Tibial artery (tissue), 4 donors: ENCODE data around the gene NEK11.

Source experiments
- DNase-seq, 2 donors: peaks; one replicate each; pipeline ENCODE4 v3.0.0-alpha.2; 2019
- H3K27ac ChIP-seq, 2 donors: fragments of 200-600 bp; sonication (generic) in 1 of 2; 1 replicate in 1 of 2; 2 replicates in 1 of 2; pipeline ENCODE4 v1.5.1; 2018 to 2019; ENCODE audit warnings: mild to moderate bottlenecking in 1 of 2
- H3K27me3 ChIP-seq, 2 donors: fragments of 200-600 bp; sonication (generic) in 1 of 2; one replicate each; pipeline versions ENCODE4 v1.5.1 to v1.6.0; 2016 to 2019
- H3K36me3 ChIP-seq, 3 donors: fragments of 200-600 bp; sonication (generic) in 2 of 3; one replicate each; pipeline ENCODE4 v1.5.1; 2016 to 2019; ENCODE audit warnings: mild to moderate bottlenecking in 2 of 3
- H3K4me1 ChIP-seq, 4 donors: fragments of 200-600 bp; sonication (generic) in 2 of 4; 1 replicate in 3 of 4; 2 replicates in 1 of 4; pipeline ENCODE4 v1.5.1; 2016 to 2019
- H3K4me3 ChIP-seq, 2 donors: fragments of 200-600 bp; sonication (generic) in 1 of 2; 1 replicate in 1 of 2; 2 replicates in 1 of 2; pipeline ENCODE4 v1.5.1; 2018 to 2019; ENCODE audit warnings: mild to moderate bottlenecking in 2 of 2
- H3K9me3 ChIP-seq, 3 donors: fragments of 200-600 bp; sonication (generic) in 1 of 3; one replicate each; pipeline ENCODE4 v1.5.1; 2016 to 2019
- CTCF ChIP-seq, 2 experiments: fragments of 200-600 bp in 1 of 2; fragments of 450-650 bp in 1 of 2; IDR thresholded peaks; one replicate each; pipeline ENCODE4 v1.5.1; 2017 to 2019; ENCODE audit warnings: antibody characterized with exemption in 2 of 2, mild to moderate bottlenecking in 1 of 2, moderate library complexity in 1 of 2
- intact Hi-C: fragments of 100-400 bp; cut with DNase I; formaldehyde crosslinking; loops from one replicate; pipeline ENCODE4 v1.15.0; 2023; ENCODE audit warnings: low total_unique reads

The NEK11 gene

GRCh38 chr3:131162516-131162915 is 135.8 kb downstream of the NEK11 start:
- DNase-seq, result no peak
- Histone ChIP-seq H3K4me3 (no peak overlapping the region), H3K36me3 (no peaks in the 10 kb centered on the region), H3K4me1 (no peaks in the 10 kb centered on the region), H3K27ac (no peak overlapping the region), H3K27me3 (no peaks in the 10 kb centered on the region), H3K9me3 (no peaks in the 10 kb centered on the region)
- intact Hi-C loops, result no loop called here
- TF ChIP-seq CTCF (IDR thresholded peaks at IDR 0.05), result no peak

- no peak for TF ChIP-seq CTCF (IDR thresholded peaks at IDR 0.05)
- Histone ChIP-seq H3K36me3 (peaks cover 0 to 5% (median 0%) of the 10 kb centered on the region in 3 donors), H3K27me3 (no peaks in the 10 kb centered on the region), H3K27ac (no peak overlapping the region), H3K9me3 (no peaks in the 10 kb centered on the region), H3K4me1 (no peaks in the 10 kb centered on the region), H3K4me3 (no peak overlapping the region)
- intact Hi-C loops, result no loop called here
- no peak for DNase-seq
Measured at GRCh38 chr3:131167867-131168266, 141.2 kb downstream of the NEK11 start.

- TF ChIP-seq CTCF (IDR thresholded peaks at IDR 0.05), result no peak
- H3K36me3 ChIP-seq, result peaks cover 0 to 5% (median 0%) of the 10 kb centered on the region in 3 donors
- intact Hi-C loops, result no loop called here
- no peak overlapping the region for H3K4me3 ChIP-seq
- DNase-seq, result no peak
- no peaks in the 10 kb centered on the region for H3K4me1 ChIP-seq
- H3K9me3 ChIP-seq, result no peaks in the 10 kb centered on the region
- no peaks in the 10 kb centered on the region for H3K27me3 ChIP-seq
- no peak overlapping the region for H3K27ac ChIP-seq
Measured at GRCh38 chr3:131169331-131169730, 142.7 kb downstream of the NEK11 start.

- no peaks in the 10 kb centered on the region for H3K4me1 ChIP-seq
- peaks cover under 1 to 5% (median 3%) of the 10 kb centered on the region in 3 donors for H3K36me3 ChIP-seq
- H3K4me3 ChIP-seq, result no peak overlapping the region
- no peaks in the 10 kb centered on the region for H3K9me3 ChIP-seq
- TF ChIP-seq CTCF (IDR thresholded peaks at IDR 0.05), result no peak
- no peak overlapping the region for H3K27ac ChIP-seq
- no peak for DNase-seq
- H3K27me3 ChIP-seq, result no peaks in the 10 kb centered on the region
- intact Hi-C loops, result no loop called here
Measured at GRCh38 chr3:131172502-131173200, 146.0 kb downstream of the NEK11 start.

- DNase-seq, result no peak
- TF ChIP-seq CTCF (IDR thresholded peaks at IDR 0.05), result no peak
- intact Hi-C loops, result no loop called here
- no peak overlapping the region for H3K27ac ChIP-seq
- H3K36me3 ChIP-seq, result peaks cover 4 to 18% (median 6%) of the 10 kb centered on the region in 3 donors
- no peaks in the 10 kb centered on the region for H3K4me1 ChIP-seq
- no peaks in the 10 kb centered on the region for H3K27me3 ChIP-seq
- H3K9me3 ChIP-seq, result peaks cover 0 to under 1% (median 0%) of the 10 kb centered on the region in 3 donors
- H3K4me3 ChIP-seq, result no peak overlapping the region
Measured at GRCh38 chr3:131174752-131175151, 148.1 kb downstream of the NEK11 start.
